GM21367 (cell line): ENCODE results near the gene SLC9A5.

Experiments used
- ATAC-seq: cut with Tn5 transposase; IDR thresholded peaks from one replicate; pipeline ENCODE4 v1.9.1; 2021; ENCODE audit not compliant: unreplicated experiment

Gene SLC9A5

DNA sequence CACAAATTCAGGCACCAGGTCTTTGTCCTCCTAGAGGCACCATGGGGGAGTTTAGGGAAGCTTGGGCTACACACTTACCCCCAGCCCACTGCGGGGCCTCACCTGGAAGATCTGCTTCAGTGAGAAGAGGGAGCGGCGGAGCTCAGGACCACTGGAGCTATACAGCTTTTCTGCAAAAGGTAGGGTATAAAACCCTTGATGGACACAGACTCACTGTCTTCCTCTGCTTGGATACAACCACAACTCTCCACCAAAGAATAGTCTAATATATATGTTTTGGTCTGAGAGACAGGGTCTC is 10.6 kb upstream of the SLC9A5 start:
- no peak for ATAC-seq

DNA sequence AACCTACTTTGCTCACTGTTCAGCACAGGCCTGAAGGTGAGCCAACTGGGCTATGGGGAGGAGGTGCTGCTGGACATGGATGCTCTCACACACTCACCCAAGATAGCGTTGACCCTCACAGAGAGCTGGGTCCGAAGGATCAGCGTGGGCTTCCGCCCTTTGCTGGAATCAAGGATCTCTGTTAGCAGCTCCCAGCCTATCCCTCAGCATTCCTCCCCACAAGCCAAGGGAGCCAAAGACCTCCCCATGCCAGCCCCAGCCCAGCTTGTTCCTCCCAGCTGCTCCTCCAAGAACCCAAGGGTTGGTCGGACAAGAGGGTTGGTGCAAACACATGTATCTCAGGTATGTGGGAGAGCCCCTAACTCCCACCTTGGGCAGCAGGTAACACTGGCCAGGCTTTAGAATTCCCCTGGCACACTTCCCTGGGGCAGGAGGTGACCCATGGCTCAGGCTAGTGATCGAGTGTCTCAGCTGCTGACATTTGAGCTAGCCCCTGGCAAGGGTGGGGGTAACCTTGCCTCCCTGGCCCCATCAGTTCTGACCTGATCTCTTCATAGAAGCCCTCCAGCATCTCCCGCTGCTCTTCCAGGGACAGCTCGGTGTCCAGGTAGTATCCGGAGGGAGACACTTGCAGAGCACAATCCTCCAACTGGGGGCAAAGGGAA is 9.8 kb upstream of the SLC9A5 start:
- ATAC-seq, result no peak

DNA sequence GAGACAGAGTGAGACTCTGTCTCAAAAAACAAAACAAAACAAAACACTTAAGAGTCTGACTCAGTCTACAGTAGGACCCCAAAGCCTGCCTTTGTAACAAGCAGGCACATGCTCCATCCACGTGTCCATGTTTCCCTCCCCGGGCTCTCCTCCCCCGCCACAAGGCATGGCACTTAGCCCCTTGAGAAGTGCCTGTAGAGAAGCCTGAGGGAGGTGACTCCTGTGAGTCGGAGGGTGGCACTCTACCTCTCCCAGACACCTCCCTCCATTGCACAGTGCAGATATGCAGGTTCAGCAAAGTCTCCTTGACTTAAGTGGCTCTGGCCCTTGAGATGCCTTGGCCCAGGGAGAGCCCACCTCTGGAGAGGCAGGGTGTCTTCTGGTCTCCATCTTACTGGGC is 8.3 kb upstream of the SLC9A5 start:
- ATAC-seq, result no peak

DNA sequence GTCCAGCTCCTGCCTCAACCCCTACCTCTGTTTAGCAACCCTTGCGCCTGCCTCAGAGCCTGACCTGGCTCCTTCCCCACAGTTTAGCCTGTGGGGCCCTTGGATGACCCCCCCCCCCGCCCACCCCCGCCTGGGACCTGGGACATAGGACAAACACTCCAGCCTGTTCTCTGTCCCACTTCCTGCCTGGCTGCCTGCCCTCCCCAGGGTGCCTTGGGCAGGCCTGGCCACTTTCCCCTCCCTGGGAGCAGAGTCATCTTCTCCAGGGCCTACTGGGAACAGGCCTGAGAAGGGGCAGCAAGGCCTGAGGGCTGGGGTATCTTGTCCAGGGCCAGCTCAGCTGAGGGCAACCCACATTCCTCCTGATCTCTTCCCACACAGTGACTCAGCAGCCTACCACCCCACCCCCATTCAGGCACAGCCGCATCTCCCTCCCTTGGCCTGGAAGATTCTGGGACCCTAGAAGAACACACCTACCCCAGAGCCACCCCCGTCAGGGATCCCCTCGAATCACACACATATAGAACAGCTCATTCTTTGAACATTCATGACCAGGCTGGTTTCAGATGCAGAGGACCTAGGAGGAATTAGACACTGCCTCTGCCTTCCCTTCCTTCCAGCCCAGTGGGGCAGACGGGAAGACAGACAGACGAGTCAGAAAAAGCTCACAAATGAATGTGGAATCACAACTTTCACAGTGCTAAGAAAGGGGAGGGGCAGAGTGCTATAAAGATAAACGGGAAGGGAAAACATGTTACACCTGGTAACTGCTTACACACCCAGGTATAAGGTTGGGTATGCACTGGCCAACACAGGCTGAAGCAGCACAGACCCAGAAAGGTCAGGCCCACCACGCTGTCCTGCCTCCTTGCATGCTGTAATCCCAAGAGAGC is 7.5 kb upstream of the SLC9A5 start:
- ATAC-seq, result no peak

DNA sequence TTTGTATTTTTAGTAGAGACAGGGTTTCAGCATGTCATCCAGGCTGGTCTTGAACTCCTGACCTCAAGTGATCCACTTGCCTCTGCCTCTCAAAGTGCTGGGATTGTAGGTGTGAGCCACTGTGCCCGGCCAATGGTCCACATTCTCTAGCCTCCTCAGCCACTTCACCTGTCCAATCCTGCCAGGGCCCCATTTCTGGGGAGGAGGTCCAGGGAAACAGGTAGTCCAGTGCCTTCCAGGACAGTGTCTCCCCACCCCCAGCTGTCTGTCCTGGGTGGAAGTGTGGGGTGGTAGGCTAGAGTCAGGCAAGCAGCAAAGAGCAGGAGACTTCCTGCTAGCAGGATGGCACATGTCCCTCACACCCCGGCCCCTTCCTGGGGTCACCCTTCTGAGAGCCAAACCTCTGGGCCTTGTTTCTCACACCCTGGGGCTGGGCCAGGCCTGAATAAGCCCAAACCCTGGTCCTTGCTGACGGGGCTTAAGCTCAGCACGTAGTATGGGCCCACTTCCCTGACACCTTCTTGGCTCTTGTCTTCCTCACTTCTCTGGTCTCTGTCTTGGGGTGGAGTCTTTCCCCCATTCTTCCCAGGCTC is 6.5 kb upstream of the SLC9A5 start:
- no peak for ATAC-seq

DNA sequence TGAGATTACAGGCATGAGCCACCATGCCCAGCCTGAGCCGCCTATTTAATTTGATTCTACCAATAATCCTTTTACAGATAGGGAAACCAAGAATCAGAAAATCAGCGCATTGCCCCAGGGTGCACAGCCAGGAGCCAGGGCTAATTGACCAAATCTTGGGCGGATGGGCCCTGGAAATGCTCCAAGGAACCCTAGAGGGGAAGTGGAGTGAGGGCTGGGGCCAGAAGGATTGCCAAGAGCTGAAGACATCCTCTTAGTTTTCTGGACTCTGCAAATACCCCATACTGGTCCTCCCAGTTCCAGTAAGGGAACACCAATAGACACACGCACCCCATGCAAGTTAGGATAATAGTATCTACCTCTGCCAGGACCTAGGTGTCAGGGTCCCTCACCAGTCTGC is 5.3 kb upstream of the SLC9A5 start:
- no peak for ATAC-seq

DNA sequence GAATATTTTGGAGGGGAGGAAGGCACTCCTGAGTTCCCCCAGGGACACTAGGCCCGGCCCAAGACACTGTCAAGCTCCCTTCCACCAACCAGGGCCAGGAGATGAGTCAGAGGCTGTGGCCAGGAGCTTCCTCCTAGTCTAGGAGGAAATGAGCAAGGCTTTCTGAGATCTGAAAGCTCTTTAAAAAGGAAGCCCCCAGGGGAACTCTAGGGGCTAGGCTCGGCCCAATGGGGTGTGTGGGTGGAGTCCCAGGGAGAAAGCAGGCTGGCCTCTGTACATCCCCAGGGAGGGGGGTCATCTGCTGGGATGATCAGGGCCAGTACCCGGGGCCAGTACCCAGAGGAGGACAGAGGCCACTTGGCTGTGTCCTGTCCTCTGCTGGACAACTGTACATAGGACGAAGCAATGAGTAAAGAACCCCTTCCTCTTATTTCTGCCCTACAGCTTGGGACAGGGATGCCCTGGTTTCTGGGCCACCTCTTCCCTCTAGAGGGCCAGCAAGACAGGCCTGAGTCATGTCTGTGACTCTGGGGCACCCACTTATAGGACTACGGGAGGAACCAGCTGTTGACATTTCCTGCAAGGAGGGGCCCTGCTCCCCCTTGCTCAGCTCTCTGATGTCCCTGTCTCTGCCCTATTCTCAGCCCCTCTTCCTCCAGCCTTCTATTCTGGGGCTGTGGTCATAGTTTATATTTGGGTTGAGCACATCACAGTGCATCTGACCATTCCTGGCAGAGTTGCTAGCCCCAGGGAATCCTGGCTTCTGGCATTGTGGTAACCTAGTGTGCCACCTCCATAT is 4.2 kb upstream of the SLC9A5 start:
- ATAC-seq, result peak; percentile 47

DNA sequence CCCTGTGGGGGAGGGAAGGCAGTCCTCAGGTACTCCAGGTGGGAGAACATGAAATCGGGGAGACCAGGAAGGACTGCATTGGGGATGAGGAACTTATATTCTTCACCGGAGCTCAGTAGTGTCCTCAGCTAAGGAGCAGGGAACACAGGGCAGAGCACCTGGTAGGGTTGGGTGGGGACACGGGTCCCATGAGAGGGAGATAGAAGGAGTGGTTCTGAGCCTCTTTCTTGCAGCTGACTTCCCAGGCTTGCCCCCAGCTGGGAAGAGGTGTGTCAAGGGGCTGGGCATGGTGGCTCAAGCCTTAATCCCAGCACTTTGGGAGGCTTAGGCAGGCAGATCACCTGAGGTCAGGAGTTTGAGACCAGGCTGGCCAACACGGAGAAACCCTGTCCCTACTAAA is 3.6 kb upstream of the SLC9A5 start:
- no peak for ATAC-seq

DNA sequence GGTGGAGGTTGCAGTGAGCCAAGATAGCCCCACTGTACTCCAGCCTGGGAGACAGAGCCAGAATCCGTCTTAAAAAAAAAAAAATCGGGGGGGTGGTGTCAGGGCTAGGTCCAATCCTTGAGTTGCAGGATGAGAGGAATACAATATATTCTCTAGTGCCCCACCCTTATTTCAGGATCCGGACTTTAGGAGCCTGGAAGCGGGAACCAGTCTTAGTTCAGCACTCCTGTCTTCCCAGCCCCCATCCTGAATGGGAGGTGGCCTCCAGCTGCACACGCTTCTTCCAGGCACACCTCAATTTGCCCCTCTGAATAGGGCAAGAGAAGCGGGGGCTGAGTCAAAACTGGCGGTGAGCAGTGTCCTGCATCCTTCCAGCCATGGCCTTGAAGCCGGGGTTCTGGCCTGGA is 3.1 kb upstream of the SLC9A5 start:
- no peak for ATAC-seq

DNA sequence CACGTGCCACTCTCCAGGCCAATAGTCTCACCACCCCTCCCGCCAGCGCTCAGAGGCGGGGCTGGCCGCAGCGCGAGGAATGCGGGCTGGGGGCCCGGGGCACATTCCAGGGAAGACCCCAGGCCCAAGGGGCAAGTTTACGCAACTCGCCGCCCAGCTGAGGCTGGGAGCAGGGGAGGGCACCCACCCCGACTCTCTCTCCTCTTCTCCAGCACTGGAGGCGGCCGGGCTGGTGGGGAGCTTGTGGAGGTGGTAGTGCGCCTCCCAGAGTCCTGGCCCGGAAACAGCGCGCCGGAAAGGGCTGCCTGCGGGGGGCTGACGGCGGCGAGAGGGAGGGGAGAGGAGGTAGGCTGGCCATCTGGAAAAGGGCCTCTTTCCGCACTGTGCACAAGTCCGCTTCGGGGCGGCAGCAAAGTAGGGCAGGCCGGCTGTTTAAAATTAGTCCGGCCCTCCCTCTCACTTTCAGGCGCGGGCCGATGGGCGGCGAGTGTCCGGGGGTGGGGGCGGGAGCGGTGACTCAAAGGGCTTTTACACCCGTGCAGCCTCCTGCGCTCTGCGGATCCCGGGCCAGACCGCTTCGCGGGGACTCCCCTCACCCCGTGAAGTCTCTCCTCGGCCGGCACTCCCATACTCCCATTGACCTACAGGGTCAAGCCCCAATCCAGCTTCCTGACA is 2.6 kb upstream of the SLC9A5 start:
- ATAC-seq, result peak; percentile 16

DNA sequence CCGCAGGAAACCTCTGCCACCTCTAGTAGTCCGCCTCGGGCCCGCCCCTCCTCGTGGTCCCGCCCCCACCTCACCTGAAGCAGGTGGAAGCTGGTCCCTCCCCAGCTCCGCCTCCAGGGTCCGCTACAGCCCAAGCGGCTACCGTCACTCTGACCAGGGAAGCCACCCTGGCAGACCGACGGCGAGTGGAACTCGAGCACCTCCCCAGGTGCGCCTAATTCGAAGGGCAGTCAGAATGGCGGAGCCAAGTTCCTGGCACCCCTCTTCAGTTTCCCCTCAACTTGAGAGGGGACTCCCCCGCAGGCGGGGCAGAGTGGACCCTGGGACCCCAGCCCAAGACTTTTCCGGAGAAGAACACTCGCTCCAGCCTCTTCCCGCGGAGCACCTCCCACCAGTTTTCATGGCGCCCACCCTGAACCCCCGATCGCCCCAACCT is 2.0 kb upstream of the SLC9A5 start:
- peak; percentile 4 for ATAC-seq

DNA sequence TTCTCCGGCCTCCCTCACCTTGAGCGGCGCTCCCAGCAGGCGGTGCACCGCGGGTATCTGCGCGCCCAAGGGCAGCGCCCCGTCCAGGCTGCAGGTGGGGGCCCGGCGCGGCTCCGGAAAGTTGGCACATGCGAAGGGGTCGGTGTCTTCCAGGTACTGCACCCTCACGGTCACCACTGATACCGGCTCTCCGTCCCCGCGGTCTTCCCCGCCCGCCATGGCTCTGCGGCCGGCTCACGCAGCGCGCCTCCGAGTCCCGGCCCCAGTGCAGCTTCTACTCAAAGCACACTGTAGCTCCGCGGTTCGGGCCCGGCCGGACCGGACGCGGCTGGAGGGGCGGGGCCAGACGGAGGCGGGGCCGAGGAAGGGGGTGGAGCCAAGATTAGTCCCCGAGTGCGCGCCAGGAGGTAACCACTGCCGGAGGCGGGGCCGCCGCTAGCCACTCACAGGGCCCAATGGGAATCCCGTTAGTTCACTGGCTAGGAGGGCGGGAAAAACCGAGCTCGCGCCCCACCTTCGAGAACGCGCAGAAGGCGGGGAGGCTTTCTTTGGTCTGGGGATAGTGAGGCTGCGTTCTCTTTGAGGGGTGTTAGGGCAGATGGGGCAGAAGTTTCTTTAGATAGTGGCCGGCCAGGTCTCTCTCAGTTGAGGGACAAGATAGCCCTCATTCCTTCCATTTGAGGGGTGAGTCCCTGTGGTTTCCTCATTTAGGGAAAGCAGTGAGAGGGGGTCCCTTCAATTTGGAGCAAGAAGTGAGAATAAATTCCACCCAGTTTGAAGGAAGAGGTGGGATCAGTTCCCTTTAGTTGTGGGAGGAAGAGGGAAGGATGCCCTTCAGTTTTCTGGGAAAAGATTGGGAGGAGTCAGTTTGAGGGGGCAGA is 1.3 kb upstream of the SLC9A5 start, which contains the start of gene FHOD1:
Gene FHOD1, minus strand, starts transcription at position 290 of the 881 bp plus-strand sequence. Its CDS starts 71 bp downstream, at position 219.
- ATAC-seq, result peak; percentile 35

DNA sequence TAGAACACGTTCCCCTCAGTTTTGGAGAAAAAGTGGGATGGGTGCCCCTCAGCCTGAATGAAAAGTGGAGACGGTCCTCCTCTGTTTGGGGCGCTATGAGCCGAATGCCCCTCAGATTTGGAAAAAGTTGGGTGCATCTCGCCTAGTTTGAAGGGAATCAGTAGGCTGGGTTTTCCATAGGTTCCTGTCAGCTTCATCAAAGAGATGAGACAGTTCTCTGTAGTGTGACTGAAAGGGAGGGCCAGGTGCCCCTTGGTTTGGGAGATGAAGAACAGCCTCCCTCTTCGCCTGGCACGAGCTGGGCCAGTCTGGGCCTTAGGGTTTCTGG is 742 bp upstream of the SLC9A5 start:
- no peak for ATAC-seq

DNA sequence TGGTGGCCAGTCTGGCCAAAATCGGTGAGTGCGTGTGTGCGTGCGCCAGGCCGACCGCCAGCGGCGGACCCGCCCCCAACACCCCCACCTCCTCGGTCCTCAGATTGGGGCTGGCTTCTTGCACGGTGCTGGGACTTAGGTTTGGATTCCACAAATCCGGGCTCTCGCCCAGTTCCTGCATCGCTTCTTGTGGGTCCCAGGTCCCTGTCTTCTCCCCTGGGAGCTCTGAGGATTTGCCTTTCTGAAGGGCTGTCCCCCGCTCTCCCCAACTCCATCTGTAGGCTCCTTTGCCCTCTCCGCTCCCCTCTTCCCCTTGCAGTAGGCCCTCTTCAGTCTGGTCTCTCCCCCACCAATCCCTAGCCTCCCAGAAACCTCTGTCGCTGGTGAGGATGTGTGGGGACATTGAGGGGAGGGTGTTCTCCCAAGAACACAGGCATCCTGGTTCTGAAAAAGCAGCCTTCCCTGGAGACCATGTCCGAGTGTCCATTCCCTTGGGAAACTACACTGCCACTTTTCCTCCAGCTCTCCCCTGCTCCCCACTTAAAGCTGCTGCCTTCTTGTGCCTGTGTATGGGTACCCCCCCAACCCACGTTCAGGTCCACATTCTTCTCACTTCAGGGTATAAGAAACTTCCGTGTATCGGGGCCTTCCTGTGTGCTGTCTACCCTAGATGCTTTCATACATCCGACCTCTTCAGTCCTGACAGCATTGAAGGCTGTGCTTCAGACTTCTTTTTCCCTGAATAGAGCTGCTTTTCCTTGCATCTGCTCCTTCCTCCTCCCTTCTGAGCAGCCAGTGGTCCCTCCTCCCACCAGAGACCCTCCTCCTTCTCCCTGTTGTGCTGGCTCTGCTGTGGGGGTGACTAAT is 632 bp downstream of the SLC9A5 start:
- ATAC-seq, result no peak

DNA sequence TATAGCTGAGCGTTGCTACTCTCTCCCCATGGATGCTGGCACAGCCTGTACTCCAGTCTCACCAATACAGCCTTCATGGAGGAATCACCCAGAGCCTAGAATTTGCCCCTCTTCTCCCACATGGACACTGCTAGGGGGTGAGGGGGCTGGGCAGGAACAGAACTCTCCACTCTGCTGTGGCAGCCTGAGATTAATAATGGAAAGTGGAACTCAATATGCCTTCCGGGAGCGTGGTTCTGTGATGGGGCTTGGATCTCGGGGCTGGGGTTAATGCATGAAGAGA is 1.2 kb downstream of the SLC9A5 start:
- ATAC-seq, result no peak

DNA sequence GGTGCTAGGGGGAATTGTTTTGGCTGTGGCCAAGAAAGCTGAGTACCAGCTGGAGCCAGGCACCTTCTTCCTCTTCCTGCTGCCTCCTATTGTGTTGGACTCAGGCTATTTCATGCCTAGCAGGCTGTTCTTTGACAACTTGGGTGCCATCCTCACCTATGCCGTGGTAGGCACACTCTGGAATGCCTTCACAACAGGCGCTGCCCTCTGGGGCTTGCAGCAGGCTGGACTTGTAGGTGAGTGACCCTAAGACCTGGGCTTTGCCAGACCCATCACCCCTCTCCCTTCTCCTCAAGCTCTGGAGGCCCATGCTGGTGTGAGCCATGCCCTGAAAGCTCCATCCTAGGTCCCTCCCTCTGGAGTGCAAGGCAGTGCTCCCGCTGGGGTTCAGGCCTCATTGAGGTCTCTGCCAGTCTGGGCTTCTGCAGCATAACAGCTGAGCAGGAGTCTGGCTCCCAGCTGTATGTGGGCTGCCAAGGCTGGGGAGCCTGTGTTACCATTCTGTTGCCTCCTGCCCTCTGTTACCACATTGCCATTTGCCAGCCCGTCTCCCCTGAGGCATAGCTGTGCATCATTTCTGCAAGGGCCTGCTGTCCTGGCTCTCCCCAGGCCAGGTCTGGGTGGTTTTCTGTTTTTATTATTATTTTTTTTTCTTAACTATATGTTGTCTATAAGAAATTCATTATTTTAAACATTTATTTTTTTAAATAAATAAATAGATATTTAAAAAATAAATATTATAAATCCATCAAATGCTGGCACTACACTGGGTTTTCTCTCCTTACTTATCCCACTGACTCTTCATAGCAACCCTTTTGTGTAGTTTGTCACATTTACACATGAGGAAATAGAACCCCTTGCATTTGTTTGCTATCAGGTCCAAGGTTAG is 4.1 kb downstream of the SLC9A5 start:
- ATAC-seq, result no peak

DNA sequence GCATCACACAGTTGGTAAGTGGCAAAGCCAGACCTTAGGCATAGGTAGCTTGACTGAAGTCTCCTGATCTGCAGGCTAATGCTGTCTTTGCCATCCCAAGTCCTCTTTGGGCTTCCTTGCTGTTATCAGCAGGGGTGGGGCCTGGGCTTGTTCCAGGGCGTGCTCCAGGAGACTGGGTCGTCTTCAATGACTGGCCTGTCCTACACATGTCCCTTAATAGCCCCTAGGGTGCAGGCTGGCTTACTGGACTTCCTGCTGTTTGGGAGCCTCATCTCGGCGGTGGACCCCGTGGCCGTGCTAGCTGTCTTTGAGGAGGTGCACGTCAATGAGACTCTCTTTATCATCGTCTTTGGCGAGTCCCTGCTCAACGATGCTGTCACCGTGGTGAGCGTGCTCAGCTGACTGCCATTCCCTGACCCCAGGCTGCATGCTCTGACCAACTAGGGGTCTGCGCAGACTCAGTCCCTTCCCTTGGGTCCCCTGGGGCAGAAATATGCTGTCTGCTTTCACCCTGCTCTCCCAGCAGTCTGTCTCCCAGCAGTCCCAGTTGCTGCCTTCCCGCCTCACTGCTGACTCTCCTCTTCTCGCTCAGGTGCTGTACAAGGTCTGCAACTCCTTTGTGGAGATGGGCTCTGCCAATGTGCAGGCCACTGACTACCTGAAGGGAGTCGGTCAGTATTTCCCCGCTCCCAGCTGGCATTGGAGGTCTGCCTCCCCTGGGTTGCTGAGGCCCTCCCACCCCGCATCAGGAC is 6.2 kb downstream of the SLC9A5 start:
- ATAC-seq, result no peak
